Mammary epithelial cell (primary cell): ENCODE data around the gene ORC3.

ENCODE experiments used
- CTCF ChIP-seq, 2 donors: IDR thresholded peaks in 1 of 2; conservative IDR thresholded peaks in 1 of 2; 2 replicates each; pipeline ENCODE4 v1.5.1; 2011 to 2012; ENCODE audit warnings: inconsistent platforms in 2 of 2, low read length in 2 of 2, mild to moderate bottlenecking in 2 of 2, control low read depth in 1 of 2, low read depth in 1 of 2; ENCODE audit not compliant: insufficient read depth in 1 of 2; ENCODE audit errors: extremely low read depth in 1 of 2
- EZH2 ChIP-seq: IDR thresholded peaks from 2 replicates; pipeline ENCODE4 v1.6.1; 2012; ENCODE audit warnings: low read length, inconsistent platforms, borderline replicate concordance

GRCh38 chr6:87656857-87657256 is 66.9 kb downstream of the ORC3 start:
- TF ChIP-seq EZH2, result no peak
- TF ChIP-seq CTCF (conservative IDR thresholded peaks at IDR 0.05 in 1 of 2, IDR thresholded peaks at IDR 0.05 in 1 of 2; ENCODE audit: extremely low read depth in 1 of 2, insufficient read depth in 1 of 2, low read depth in 1 of 2, low read length in 2 of 2), result no peak
